SK-N-SH treated with all-trans-retinoic acid at 6 μM for 48 hours (cell line): ENCODE results near the gene COL21A1.

Experiments
- ATAC-seq: fragments of 200-7000 bp; cut with Tn5 transposase; 3 replicates; pipeline ENCODE4 v1.9.1; 2020; ENCODE audit warnings: mild to moderate bottlenecking, moderate library complexity
- ARNTL ChIP-seq: fragments of 450-650 bp; formaldehyde crosslinking; IDR thresholded peaks from 2 replicates; pipeline ENCODE4 v1.5.0; 2020; ENCODE audit warnings: low read depth, mild to moderate bottlenecking, moderate library complexity, borderline replicate concordance
- CSRNP3 ChIP-seq: fragments of 250-450 bp; sonication (Bioruptor Pico); IDR thresholded peaks from 2 replicates; pipeline ENCODE4 v1.5.1; 2021; ENCODE audit warnings: mild to moderate bottlenecking, moderate library complexity
- ESRRG ChIP-seq: fragments of 250-450 bp; sonication (Bioruptor Pico); IDR thresholded peaks from 2 replicates; pipeline ENCODE4 v1.6.1; 2021; ENCODE audit warnings: mild to moderate bottlenecking
- GLIS3 ChIP-seq: fragments of 250-450 bp; sonication (Bioruptor Pico); IDR thresholded peaks from 2 replicates; pipeline ENCODE4 v1.5.0; 2020; ENCODE audit warnings: mild to moderate bottlenecking, moderate library complexity
- ISL1 ChIP-seq: fragments of 250-450 bp; sonication (Bioruptor Pico); IDR thresholded peaks from 2 replicates; pipeline ENCODE4 v2.1.2; 2022; ENCODE audit warnings: mild to moderate bottlenecking, moderate library complexity
- OSR1 ChIP-seq: fragments of 250-450 bp; sonication (Bioruptor Pico); IDR thresholded peaks from 2 replicates; pipeline ENCODE4 v1.8.0; 2022; ENCODE audit warnings: moderate library complexity, mild to moderate bottlenecking, inconsistent platforms
- POU6F1 ChIP-seq: fragments of 250-450 bp; sonication (Bioruptor Pico); IDR thresholded peaks from 2 replicates; pipeline ENCODE4 v1.8.0; 2021; ENCODE audit warnings: low read depth, mild to moderate bottlenecking, moderate library complexity, borderline replicate concordance
- PPARA ChIP-seq: fragments of 250-450 bp; sonication (Bioruptor Pico); IDR thresholded peaks from 2 replicates; pipeline ENCODE4 v1.5.0; 2020; ENCODE audit warnings: mild to moderate bottlenecking, borderline replicate concordance
- RARB ChIP-seq: fragments of 250-450 bp; sonication (Bioruptor Pico); IDR thresholded peaks from 2 replicates; pipeline ENCODE4 v1.8.0; 2021; ENCODE audit warnings: mild to moderate bottlenecking, moderate library complexity
- SNAI2 ChIP-seq: fragments of 250-450 bp; sonication (Bioruptor Pico); IDR thresholded peaks from 2 replicates; pipeline ENCODE4 v1.5.0; 2020; ENCODE audit warnings: mild to moderate bottlenecking, moderate library complexity
- TCF4 ChIP-seq: fragments of 250-450 bp; sonication (Bioruptor Pico); IDR thresholded peaks from 2 replicates; pipeline ENCODE4 v1.8.0; 2021; ENCODE audit warnings: mild to moderate bottlenecking, moderate library complexity, borderline replicate concordance
- TOX ChIP-seq: fragments of 250-450 bp; sonication (Bioruptor Pico); IDR thresholded peaks from 2 replicates; pipeline ENCODE4 v1.8.0; 2021; ENCODE audit warnings: mild to moderate bottlenecking, moderate library complexity, borderline replicate concordance
- ZC3H10 ChIP-seq: fragments of 250-450 bp; sonication (Bioruptor Pico); IDR thresholded peaks from 2 replicates; pipeline ENCODE4 v1.5.1; 2021; ENCODE audit warnings: mild to moderate bottlenecking, moderate library complexity
- ZFP3 ChIP-seq: fragments of 250-450 bp; sonication (Bioruptor Pico); IDR thresholded peaks from 2 replicates; pipeline ENCODE4 v1.5.0; 2020; ENCODE audit warnings: mild to moderate bottlenecking, moderate library complexity
- ZFP30 ChIP-seq: fragments of 450-650 bp; formaldehyde crosslinking; IDR thresholded peaks from 2 replicates; pipeline ENCODE4 v1.5.0; 2022; ENCODE audit warnings: mild to moderate bottlenecking, moderate library complexity
- ZNF565 ChIP-seq: fragments of 450-650 bp; formaldehyde crosslinking; conservative IDR thresholded peaks from 2 replicates; pipeline ENCODE4 v1.5.0; 2020; ENCODE audit warnings: low read depth, mild to moderate bottlenecking, moderate library complexity
- ZNF70 ChIP-seq: fragments of 450-650 bp; formaldehyde crosslinking; IDR thresholded peaks from 2 replicates; pipeline ENCODE4 v1.5.0; 2020; ENCODE audit warnings: mild to moderate bottlenecking, moderate library complexity
- ZNF8 ChIP-seq: fragments of 450-650 bp; formaldehyde crosslinking; IDR thresholded peaks from 2 replicates; pipeline ENCODE4 v1.5.0; 2020; ENCODE audit warnings: mild to moderate bottlenecking, moderate library complexity
- TF ChIP-seq, protein P1 (sequence below): fragments of 250-450 bp; sonication (Bioruptor Pico); IDR thresholded peaks from 2 replicates; pipeline ENCODE4 v1.5.1; 2020; ENCODE audit warnings: low read depth, mild to moderate bottlenecking, moderate library complexity
- TF ChIP-seq, protein P2 (sequence below): fragments of 250-450 bp; sonication (Bioruptor Pico); IDR thresholded peaks from 2 replicates; pipeline ENCODE4 v1.5.0; 2020; ENCODE audit warnings: mild to moderate bottlenecking, moderate library complexity

The COL21A1 gene

GRCh38 chr6:56050530-56051201, 196.7 kb downstream of the COL21A1 start (continued):
- TF ChIP-seq POU6F1 (CRISPR knock-in tag) (no peak), ZFP30 (CRISPR knock-in tag) (no peak), CSRNP3 (CRISPR knock-in tag) (no peak)

GRCh38 chr6:56048601-56049000, 198.8 kb downstream of the COL21A1 start:
- ATAC-seq = no peak

GRCh38 chr6:56047931-56048540, 199.3 kb downstream of the COL21A1 start:
- ATAC-seq = no peak
- TF ChIP-seq ARNTL (no peak), RARB (no peak), ZC3H10 (no peak), PPARA (no peak), ZNF8 (no peak), SNAI2 (CRISPR knock-in tag) (no peak), OSR1 (CRISPR knock-in tag) (no peak), CSRNP3 (CRISPR knock-in tag) (no peak), ZFP30 (CRISPR knock-in tag) (no peak), ISL1 (CRISPR knock-in tag) (no peak), ESRRG (CRISPR knock-in tag) (no peak), ZFP3 (CRISPR knock-in tag) (no peak), GLIS3 (no peak), ZNF565 (no peak), TCF4 (CRISPR knock-in tag) (no peak)
- TF ChIP-seq, protein P1, sequence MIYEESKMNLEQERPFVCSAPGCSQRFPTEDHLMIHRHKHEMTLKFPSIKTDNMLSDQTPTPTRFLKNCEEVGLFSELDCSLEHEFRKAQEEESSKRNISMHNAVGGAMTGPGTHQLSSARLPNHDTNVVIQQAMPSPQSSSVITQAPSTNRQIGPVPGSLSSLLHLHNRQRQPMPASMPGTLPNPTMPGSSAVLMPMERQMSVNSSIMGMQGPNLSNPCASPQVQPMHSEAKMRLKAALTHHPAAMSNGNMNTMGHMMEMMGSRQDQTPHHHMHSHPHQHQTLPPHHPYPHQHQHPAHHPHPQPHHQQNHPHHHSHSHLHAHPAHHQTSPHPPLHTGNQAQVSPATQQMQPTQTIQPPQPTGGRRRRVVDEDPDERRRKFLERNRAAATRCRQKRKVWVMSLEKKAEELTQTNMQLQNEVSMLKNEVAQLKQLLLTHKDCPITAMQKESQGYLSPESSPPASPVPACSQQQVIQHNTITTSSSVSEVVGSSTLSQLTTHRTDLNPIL (CRISPR knock-in tag) = no peak

More at GRCh38 chr6:56048601-56049000, 198.8 kb downstream of the COL21A1 start:
- TF ChIP-seq, protein P2, sequence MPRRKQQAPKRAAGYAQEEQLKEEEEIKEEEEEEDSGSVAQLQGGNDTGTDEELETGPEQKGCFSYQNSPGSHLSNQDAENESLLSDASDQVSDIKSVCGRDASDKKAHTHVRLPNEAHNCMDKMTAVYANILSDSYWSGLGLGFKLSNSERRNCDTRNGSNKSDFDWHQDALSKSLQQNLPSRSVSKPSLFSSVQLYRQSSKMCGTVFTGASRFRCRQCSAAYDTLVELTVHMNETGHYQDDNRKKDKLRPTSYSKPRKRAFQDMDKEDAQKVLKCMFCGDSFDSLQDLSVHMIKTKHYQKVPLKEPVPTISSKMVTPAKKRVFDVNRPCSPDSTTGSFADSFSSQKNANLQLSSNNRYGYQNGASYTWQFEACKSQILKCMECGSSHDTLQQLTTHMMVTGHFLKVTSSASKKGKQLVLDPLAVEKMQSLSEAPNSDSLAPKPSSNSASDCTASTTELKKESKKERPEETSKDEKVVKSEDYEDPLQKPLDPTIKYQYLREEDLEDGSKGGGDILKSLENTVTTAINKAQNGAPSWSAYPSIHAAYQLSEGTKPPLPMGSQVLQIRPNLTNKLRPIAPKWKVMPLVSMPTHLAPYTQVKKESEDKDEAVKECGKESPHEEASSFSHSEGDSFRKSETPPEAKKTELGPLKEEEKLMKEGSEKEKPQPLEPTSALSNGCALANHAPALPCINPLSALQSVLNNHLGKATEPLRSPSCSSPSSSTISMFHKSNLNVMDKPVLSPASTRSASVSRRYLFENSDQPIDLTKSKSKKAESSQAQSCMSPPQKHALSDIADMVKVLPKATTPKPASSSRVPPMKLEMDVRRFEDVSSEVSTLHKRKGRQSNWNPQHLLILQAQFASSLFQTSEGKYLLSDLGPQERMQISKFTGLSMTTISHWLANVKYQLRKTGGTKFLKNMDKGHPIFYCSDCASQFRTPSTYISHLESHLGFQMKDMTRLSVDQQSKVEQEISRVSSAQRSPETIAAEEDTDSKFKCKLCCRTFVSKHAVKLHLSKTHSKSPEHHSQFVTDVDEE (CRISPR knock-in tag) = no peak
- TF ChIP-seq SNAI2 (CRISPR knock-in tag) (no peak), TOX (CRISPR knock-in tag) (no peak), ZNF565 (no peak)

DNA sequence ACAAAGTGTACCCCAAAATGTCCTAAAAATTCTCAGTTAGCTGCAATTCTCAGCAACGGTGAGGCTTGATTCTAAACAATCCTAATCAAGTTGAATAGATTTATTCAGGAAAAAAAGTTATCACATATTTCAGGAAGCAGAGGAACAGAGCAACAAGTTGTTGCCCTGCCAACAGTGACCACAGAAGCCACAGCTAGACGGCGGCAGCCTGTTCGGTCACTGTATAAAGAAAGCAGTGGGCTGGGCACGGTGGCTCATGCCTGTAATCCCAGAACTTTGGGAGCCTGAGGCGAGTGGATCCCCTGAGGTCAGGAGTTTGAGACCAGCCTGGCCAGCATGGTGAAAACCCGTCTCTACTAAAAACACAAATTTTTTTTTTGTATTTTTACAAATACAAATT, 200.8 kb downstream of the COL21A1 start:
- ATAC-seq = 0 out of 3 replicates have a peak, but pooled peaks have one; percentile 31
- TF ChIP-seq, protein P2 (CRISPR knock-in tag) = no peak
- TF ChIP-seq TCF4 (CRISPR knock-in tag) (no peak), ZNF565 (no peak), ZFP30 (CRISPR knock-in tag) (no peak), ZNF70 (CRISPR knock-in tag) (no peak), ARNTL (no peak), ZNF8 (no peak), RARB (no peak), POU6F1 (CRISPR knock-in tag) (no peak)
